Trophoblast cell (in vitro differentiated cells and primary cell): Measurements from ENCODE around the gene SLC15A3.

Experiments
- DNase-seq, 2 donors: peaks; one replicate each; pipeline ENCODE4 v3.0.0-alpha.2; 2016
- H2AFZ ChIP-seq: 2 replicates; pipeline ENCODE4 v1.6.1; 2013; ENCODE audit warnings: low read length, moderate library complexity, mild to moderate bottlenecking; ENCODE audit not compliant: insufficient read depth, poor library complexity
- H2AK5ac ChIP-seq: 2 replicates; pipeline ENCODE4 v1.6.1; 2013; ENCODE audit warnings: mild to moderate bottlenecking, low read length
- H2BK120ac ChIP-seq: 2 replicates; pipeline ENCODE4 v1.6.1; 2013; ENCODE audit warnings: low read length, mild to moderate bottlenecking, moderate library complexity; ENCODE audit not compliant: insufficient read depth, poor library complexity
- H2BK12ac ChIP-seq: 2 replicates; pipeline ENCODE4 v1.6.1; 2013; ENCODE audit warnings: mild to moderate bottlenecking, low read length, moderate library complexity
- H2BK5ac ChIP-seq: 2 replicates; pipeline ENCODE4 v1.6.1; 2013; ENCODE audit warnings: low read length, low read depth, moderate library complexity, mild to moderate bottlenecking; ENCODE audit not compliant: poor library complexity
- H3K14ac ChIP-seq: 2 replicates; pipeline ENCODE4 v1.6.1; 2013; ENCODE audit warnings: mild to moderate bottlenecking, low read length
- H3K18ac ChIP-seq: 2 replicates; pipeline ENCODE4 v1.6.1; 2013; ENCODE audit warnings: mild to moderate bottlenecking, low read length
- H3K23ac ChIP-seq: 2 replicates; pipeline ENCODE4 v1.6.1; 2013; ENCODE audit warnings: low read length
- H3K27ac ChIP-seq: 2 replicates; pipeline ENCODE4 v1.5.1; 2013; ENCODE audit warnings: low read depth, mild to moderate bottlenecking, inconsistent platforms, low read length, moderate library complexity
- H3K27me3 ChIP-seq: 2 replicates; pipeline ENCODE4 v1.6.1; 2013; ENCODE audit warnings: inconsistent platforms, mild to moderate bottlenecking, low read length, moderate library complexity; ENCODE audit not compliant: insufficient read depth
- H3K36me3 ChIP-seq, 2 experiments: 1 replicate in 1 of 2; 2 replicates in 1 of 2; pipeline ENCODE4 v1.6.1; 2013; ENCODE audit warnings: low read length in 2 of 2, mild to moderate bottlenecking in 2 of 2, moderate library complexity in 1 of 2; ENCODE audit not compliant: insufficient read depth in 2 of 2, control insufficient read depth in 1 of 2
- H3K4ac ChIP-seq: 2 replicates; pipeline ENCODE4 v1.6.1; 2013; ENCODE audit warnings: low read depth, mild to moderate bottlenecking, low read length, moderate library complexity
- H3K4me1 ChIP-seq, 2 experiments: 1 replicate in 1 of 2; 2 replicates in 1 of 2; pipeline ENCODE4 v1.6.1; 2013; ENCODE audit warnings: low read length in 2 of 2, mild to moderate bottlenecking in 2 of 2, moderate library complexity in 1 of 2; ENCODE audit not compliant: insufficient read depth in 2 of 2, control insufficient read depth in 1 of 2
- H3K4me2 ChIP-seq: 2 replicates; pipeline ENCODE4 v1.6.1; 2013; ENCODE audit warnings: inconsistent platforms, mild to moderate bottlenecking, low read length, moderate library complexity
- H3K4me3 ChIP-seq: 2 replicates; pipeline ENCODE4 v1.5.1; 2013; ENCODE audit warnings: mild to moderate bottlenecking, low read depth, low read length, inconsistent platforms
- H3K79me1 ChIP-seq: one replicate; pipeline ENCODE4 v1.6.1; 2013; ENCODE audit warnings: low read length
- H3K79me2 ChIP-seq: 2 replicates; pipeline ENCODE4 v1.6.1; 2013; ENCODE audit warnings: low read length, mild to moderate bottlenecking; ENCODE audit not compliant: control insufficient read depth, insufficient read depth, poor library complexity
- H3K9ac ChIP-seq: 2 replicates; pipeline ENCODE4 v1.6.1; 2013; ENCODE audit warnings: mild to moderate bottlenecking, low read length
- H3K9me3 ChIP-seq: 2 replicates; pipeline ENCODE4 v1.6.1; 2013; ENCODE audit warnings: low read depth, mild to moderate bottlenecking, control low read depth, inconsistent platforms, low read length; ENCODE audit not compliant: insufficient read depth
- H4K12ac ChIP-seq: 2 replicates; pipeline ENCODE4 v1.6.1; 2013; ENCODE audit warnings: low read depth, mild to moderate bottlenecking, low read length, moderate library complexity
- H4K8ac ChIP-seq: 2 replicates; pipeline ENCODE4 v1.6.1; 2013; ENCODE audit warnings: low read depth, mild to moderate bottlenecking, low read length, moderate library complexity
- H4K91ac ChIP-seq: one replicate; pipeline ENCODE4 v1.6.1; 2013; ENCODE audit warnings: low read depth, mild to moderate bottlenecking, low read length, moderate library complexity
- WGBS: extraction: QIAGEN DNeasy Blood & Tissue Kit; methylation state at CpG from one replicate; pipeline ENCODE4 v1.1.7; 2013; ENCODE audit warnings: missing lambda C conversion rate; ENCODE audit not compliant: insufficient read length, insufficient coverage; ENCODE audit errors: extremely low coverage; 5-methylcytosine and 5-hydroxymethylcytosine counted together

SLC15A3 gene

DNA sequence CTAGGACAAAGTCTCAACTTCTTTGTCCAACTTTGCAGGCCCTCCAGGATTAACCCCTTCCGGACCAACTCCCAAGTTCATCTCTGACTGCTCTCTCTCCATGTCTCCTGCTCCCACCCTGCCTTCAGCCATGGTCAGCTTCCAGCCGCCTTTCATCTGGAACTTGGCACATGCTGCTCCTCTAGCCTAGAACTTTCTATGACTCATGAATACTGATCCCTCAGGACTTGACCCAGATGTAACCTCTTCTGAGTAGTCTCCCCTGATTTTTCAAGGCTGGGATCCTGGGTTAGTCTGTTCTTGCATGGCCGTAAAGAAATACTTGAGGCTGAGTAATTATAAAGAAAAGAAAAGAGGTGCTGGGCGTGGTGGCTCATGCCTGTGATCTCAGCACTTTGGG is 5.2 kb upstream of the SLC15A3 start:
- no peak overlapping the region for H4K91ac ChIP-seq
- H3K79me1 ChIP-seq = peaks cover 3% of the 10 kb centered on the region
- no peak overlapping the region for H2AK5ac ChIP-seq
- no peak for DNase-seq
- no peak overlapping the region for H4K12ac ChIP-seq
- H3K9ac ChIP-seq = no peak overlapping the region
- no peak overlapping the region for H3K4me3 ChIP-seq
- H3K14ac ChIP-seq = no peak overlapping the region
- H3K4me1 ChIP-seq = peaks cover 0 to 15% of the 10 kb centered on the region in 2 experiments
- no peak overlapping the region for H2BK120ac ChIP-seq
- no peak overlapping the region for H3K27ac ChIP-seq
- no peak overlapping the region for H3K4me2 ChIP-seq
- no peak overlapping the region for H2AFZ ChIP-seq
- H3K36me3 ChIP-seq = no peaks in the 10 kb centered on the region
- no peaks in the 10 kb centered on the region for H3K9me3 ChIP-seq
- no peak overlapping the region for H2BK12ac ChIP-seq
- WGBS = no CpG with 5 or more reads among the region's 4 CpGs
- no peak overlapping the region for H4K8ac ChIP-seq
- no peak overlapping the region for H3K23ac ChIP-seq
- no peak overlapping the region for H3K18ac ChIP-seq
- no peak overlapping the region for H2BK5ac ChIP-seq
- no peaks in the 10 kb centered on the region for H3K79me2 ChIP-seq
- H3K27me3 ChIP-seq = no peaks in the 10 kb centered on the region
- H3K4ac ChIP-seq = no peak overlapping the region

DNA sequence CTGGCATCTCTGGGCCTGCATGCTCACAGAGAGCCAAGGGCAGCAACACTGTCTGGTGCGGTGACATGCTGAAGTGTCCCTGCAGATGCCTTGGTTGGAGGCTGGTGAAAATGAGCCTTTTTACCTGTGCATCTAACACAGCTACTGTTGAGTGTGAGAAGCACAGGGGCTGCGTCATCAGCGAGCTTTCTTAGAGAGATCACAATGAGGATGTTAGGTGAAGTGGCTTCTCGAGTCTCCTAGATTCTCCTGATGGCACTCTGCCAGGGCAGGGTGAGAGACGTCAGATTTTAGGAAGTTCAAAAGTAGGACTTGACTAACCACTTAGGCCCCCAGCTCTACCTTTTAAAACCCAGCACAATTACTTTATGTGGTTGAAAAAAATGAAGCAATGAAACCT is 3.6 kb upstream of the SLC15A3 start:
- DNase-seq = no peak
- WGBS = no CpG with 5 or more reads among the region's 5 CpGs
- no peak overlapping the region for H3K4me2 ChIP-seq

DNA sequence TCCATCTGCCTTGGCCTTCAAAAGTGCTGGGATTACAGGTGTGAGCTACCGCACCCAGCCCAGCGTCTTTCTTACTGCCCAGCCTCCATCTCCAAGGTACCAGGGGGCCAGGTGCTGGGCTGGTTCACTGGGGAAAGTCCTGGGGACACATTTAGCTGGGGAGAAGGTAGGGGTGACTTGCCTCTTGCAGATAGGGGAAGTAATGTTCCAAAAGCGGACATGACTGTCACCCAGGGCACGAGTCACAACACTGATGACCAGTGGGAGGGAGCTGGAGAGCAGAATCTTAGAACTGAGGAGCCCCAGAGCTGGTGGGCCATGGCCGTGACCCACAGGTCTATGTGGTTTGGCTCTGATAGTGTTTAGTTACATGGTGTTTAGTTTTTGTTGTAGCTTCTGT is 2.4 kb upstream of the SLC15A3 start:
- Histone ChIP-seq H3K79me2 (no peaks in the 10 kb centered on the region), H2BK5ac (no peak overlapping the region), H2BK12ac (no peak overlapping the region), H2BK120ac (no peak overlapping the region), H3K9ac (no peak overlapping the region), H4K8ac (no peak overlapping the region), H3K18ac (no peak overlapping the region), H3K27me3 (peaks cover 13% of the 10 kb centered on the region), H3K36me3 (no peaks in the 10 kb centered on the region), H3K9me3 (peaks cover 3% of the 10 kb centered on the region), H2AFZ (no peak overlapping the region), H4K12ac (no peak overlapping the region), H3K79me1 (peaks cover 6% of the 10 kb centered on the region), H3K23ac (no peak overlapping the region), H3K4ac (no peak overlapping the region), H2AK5ac (no peak overlapping the region), H3K4me1 (peaks cover 8 to 14% of the 10 kb centered on the region in 2 experiments), H4K91ac (no peak overlapping the region), H3K14ac (no peak overlapping the region), H3K4me2 (no peak overlapping the region), H3K27ac (no peak overlapping the region), H3K4me3 (no peak overlapping the region)
- DNase-seq = peak in 1 of 2 donors; percentile 22
- whole genome bisulfite sequencing = no CpG with 5 or more reads among the region's 5 CpGs

More for the DNA sequence above, 3.6 kb upstream of the SLC15A3 start:
- H3K79me1 ChIP-seq = peaks cover 6% of the 10 kb centered on the region
- no peak overlapping the region for H3K4me3 ChIP-seq
- no peak overlapping the region for H4K12ac ChIP-seq
- H2BK12ac ChIP-seq = no peak overlapping the region
- H3K14ac ChIP-seq = no peak overlapping the region
- no peak overlapping the region for H2AFZ ChIP-seq
- no peak overlapping the region for H4K8ac ChIP-seq
- H3K4me1 ChIP-seq = peaks cover 8 to 22% of the 10 kb centered on the region in 2 experiments
- no peaks in the 10 kb centered on the region for H3K36me3 ChIP-seq
- H3K4ac ChIP-seq = no peak overlapping the region
- no peaks in the 10 kb centered on the region for H3K79me2 ChIP-seq
- H3K27me3 ChIP-seq = peaks cover 12% of the 10 kb centered on the region
- H4K91ac ChIP-seq = no peak overlapping the region
- peaks cover 3% of the 10 kb centered on the region for H3K9me3 ChIP-seq
- no peak overlapping the region for H3K27ac ChIP-seq
- H2BK5ac ChIP-seq = no peak overlapping the region
- no peak overlapping the region for H3K23ac ChIP-seq
- no peak overlapping the region for H2BK120ac ChIP-seq
- H3K9ac ChIP-seq = no peak overlapping the region
- no peak overlapping the region for H3K18ac ChIP-seq
- no peak overlapping the region for H2AK5ac ChIP-seq

DNA sequence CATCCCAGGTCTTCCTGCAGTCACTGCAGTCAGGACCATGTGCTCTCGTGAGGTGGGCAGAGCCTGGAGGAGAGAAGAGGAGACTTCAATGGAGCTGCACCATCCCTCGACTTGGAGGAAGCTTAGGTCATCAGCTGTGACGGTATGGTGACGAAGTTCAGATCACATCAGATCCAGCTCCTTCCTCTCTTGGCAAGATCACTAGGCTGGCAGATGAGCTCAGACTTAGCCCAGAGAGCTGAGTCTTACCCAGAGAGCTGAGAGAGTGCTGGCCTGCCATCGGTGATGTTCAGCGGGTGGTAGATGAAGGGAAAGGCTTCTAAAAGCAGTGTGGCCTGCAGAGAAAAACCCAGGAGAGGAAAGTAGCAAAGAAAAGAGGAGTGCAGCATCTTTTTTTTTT is 1.8 kb upstream of the SLC15A3 start:
- peaks cover 8 to 13% of the 10 kb centered on the region in 2 experiments for H3K4me1 ChIP-seq
- WGBS = no CpG with 5 or more reads among the region's 6 CpGs
- H3K4ac ChIP-seq = no peak overlapping the region
- no peaks in the 10 kb centered on the region for H3K36me3 ChIP-seq
- H2BK120ac ChIP-seq = no peak overlapping the region
- H2AFZ ChIP-seq = no peak overlapping the region
- no peak overlapping the region for H4K8ac ChIP-seq
- no peak overlapping the region for H3K4me3 ChIP-seq
- peak in 1 of 2 donors; percentile 54 for DNase-seq
- H3K18ac ChIP-seq = no peak overlapping the region
- H3K79me2 ChIP-seq = no peaks in the 10 kb centered on the region
- peaks cover 13% of the 10 kb centered on the region for H3K27me3 ChIP-seq
- no peak overlapping the region for H2BK5ac ChIP-seq
- H3K14ac ChIP-seq = no peak overlapping the region
- no peak overlapping the region for H4K91ac ChIP-seq
- H4K12ac ChIP-seq = no peak overlapping the region
- H2AK5ac ChIP-seq = no peak overlapping the region
- H3K27ac ChIP-seq = no peak overlapping the region
- no peak overlapping the region for H3K23ac ChIP-seq
- peaks cover 3% of the 10 kb centered on the region for H3K79me1 ChIP-seq
- H3K9ac ChIP-seq = no peak overlapping the region
- H3K4me2 ChIP-seq = no peak overlapping the region
- H2BK12ac ChIP-seq = peak overlapping the region; percentile 6
- H3K9me3 ChIP-seq = peaks cover 3% of the 10 kb centered on the region
